Stimulated activated CD4-positive, alpha-beta T cell treated with anti-CD3 and anti-CD28 coated beads, Interleukin-2, amount 100 ng/mL, for 48 hours (primary cell): ENCODE measurements around the gene S100A7.
A peak's percentile ranks its signal among the peaks of the same experiment; 100 is the strongest.
"Not testable (repeated sequence)": the region's sequence is repeated elsewhere in the genome, so short reads cannot be mapped to it uniquely, and the experiment has no call there.

Source experiments
- DNase-seq, 2 donors: peaks; one replicate each; pipeline ENCODE4 v3.0.0-alpha.2; 2020

S100A7 gene

DNA sequence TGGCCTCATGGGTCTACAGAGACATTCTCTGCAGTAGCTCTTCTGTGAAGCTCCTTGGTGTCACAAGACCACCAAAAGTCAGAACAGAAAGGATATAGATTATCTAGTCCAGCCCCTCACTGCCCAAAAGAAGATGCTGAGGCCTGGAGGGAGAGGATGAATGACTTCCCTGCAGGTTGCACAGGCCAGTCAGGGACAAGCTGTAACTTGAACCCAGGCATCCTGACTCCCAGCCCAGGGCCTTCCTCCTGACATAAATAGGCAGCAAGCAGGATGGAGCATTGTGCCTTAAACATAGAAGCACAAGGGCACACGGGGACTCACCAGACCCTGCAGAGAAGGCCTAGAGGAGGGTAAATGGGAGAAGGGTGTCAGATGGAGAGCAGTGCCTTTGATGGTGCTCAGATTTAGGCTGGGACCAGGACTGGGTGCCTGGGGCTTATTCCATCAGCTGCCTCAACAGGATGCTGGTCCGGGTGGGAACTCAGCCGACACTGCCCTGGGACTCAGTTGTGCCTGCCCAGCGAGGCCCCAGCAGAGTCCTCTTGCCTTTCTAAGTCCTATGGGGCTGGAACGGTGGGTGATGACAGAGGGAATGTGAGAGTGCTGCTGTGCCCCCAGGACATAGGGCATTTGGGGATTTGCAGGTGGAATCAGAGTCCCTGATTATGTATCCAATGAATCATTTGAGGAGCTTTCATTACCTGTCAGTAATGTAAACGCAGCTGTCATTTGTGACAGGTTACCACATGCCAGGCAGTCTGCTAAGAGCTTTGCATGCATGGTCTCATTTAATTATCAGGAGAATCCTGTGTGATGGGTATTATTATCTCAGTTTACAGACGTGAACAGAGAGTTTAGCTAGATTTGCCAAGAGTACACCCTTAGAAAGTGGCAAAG lies 30.9 kb downstream of the S100A7 start:
- DNase-seq: no peak

DNA sequence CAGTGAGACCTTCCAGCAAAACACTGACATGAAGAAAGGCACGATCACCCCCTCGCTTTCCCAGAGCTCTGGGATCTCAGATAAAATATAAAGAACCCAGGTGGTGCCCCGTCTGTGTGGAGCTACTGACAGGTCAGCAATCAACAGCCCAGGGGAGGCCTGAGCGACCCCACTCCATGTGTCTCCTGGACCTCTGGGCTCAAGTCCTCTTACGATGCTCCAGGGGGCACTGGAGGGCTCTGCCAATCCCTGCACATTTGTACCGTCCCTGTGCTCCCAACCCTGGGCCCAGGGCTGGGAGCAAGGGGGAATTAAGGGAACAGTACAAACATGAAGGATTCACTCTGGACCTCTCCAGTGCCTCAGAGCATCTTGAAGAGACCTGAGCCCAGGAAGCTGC lies 31.7 kb downstream of the S100A7 start:
- no peak for DNase-seq

DNA sequence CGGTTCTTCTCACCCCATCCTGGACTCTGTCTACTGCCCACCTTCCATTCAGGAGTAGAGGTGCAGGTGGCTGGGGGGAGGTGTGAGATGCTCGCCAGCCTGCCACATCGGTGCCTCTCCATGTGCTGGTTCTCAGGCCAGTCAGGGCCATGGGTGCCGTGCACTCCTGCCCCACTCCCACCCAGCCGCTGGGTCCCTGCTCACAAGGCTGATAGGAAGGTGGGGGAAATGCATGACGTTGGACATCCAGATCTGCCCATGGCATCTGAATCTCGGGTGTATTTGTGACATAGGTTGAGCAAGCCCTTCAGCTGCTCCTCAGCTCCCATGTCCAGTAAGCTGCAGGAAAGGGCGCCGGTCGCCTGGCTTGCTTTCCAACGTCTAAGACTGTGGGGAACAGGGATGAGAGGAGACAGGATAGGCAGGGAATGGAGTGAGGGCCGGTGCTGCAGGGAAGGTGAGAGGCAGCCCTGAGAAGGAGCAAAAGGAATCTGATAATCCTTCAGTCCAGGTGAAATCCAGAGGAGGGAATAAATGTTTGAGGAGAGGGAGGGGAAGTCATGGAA lies 32.3 kb downstream of the S100A7 start:
- DNase-seq: no peak

DNA sequence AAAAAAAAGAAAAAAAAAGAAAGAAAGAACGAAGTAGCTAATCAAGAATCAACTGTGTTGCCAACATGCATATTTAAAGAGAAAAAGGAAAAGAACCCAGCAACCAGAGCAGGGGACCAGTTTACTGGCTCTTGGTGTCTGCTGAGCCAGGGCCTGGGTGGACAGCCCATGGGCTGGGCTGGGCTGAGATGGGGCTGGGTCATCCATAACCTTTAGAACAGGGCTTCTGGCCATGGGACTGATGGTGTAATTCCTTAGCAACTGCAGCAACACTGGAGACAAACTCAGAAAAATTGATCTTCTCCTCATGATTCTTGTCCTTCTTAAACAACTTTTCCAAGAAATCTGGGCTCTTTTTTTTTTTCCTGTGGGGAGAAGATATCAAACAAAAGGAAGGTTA lies 33.6 kb downstream of the S100A7 start:
- DNase-seq: no peak

DNA sequence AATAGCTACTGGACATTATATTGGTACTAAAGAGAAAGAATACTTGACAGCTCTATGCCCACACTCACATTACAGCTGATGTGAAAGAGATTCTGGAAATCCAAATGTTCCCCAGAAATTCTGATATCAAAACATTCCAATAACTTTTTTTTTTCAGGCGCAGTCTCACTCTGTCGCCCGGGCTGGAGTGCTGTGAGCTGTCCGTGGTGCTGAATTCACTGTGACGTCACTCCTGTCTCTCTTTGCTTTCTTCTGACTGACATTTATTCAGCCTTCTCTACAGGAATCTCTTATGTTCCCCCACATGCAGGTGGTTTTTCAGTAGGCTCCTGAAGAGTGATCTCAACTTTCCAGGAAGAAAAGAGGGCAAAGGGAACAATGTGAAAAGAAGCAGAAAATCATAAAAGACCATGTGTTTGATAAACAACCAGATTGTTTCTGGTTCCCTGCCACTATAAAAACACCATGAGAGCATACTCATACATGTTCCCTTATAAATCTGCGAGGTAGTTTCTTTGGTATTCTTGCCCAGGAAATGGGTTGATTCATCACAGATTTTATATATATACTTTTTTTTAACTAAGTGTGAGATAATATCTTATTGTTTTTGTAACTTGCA lies 37.9 kb downstream of the S100A7 start:
- DNase-seq: peak; percentile 58 to 61

DNA sequence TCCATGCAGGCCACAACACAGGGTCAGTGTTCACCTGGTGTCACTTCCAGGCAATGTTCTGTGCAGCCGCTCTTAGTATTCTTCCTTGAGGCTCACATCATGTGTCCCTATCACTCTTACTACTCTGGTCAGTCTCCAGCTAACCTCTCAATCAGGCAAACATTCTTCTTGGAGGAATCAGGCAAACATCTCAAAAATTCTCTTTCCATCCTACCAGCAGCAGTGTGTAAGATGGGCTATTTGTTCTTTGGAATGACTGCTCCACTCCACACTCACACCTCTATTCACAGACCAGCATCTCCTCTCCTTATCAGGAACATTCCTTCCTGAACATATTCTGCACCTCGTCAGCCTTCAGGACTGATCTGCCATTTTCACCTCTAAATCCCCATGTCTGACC lies 40.1 kb downstream of the S100A7 start:
- no peak for DNase-seq

DNA sequence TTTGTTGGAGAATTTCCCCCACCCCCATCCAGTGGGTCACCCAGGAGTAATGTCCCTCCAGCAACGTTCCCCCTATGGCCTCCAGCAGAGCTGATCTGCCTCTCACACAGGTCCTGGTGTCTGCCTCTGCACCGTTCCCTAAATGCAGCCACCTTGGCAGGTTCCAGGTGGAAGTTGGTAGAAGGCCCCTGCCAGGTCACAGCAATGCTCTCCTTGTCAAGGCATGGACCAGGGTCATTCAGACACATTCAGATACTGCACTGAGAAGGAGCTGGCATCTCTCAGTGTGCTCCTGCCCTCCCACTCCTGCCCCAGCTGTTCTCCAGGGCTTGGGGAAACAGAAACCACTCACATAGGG lies 41.0 kb downstream of the S100A7 start:
- DNase-seq: not testable (repeated sequence)

DNA sequence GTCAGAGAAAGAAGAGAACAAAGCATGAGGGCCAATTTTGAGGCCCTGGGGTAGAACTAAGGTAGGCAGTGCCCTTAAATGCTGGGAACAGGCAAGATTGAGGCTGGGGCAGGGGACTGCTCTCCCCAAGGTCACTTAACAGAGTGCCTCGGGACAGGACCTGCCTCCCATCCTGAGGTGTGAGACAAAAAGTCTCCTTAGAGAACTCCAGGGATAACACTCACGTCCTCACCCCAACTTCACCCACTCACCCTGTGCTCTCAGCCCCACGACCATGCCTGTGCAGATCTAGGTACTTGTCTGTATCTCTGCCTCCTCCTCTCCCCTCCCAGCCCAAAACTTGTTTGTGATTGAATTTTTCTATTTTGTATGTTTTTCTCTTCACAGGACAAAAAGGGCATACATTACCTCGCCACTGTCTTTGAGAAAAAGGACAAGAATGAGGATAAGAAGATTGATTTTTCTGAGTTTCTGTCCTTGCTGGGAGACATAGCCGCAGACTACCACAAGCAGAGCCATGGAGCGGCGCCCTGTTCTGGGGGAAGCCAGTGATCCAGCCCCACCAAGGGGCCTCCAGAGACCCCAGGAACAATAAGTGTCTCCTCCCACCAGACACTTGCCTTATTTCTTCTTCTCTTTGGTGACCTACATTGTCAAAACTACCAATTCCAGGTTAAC lies 41.6 kb downstream of the S100A7 start:
- DNase-seq: not testable (repeated sequence)

DNA sequence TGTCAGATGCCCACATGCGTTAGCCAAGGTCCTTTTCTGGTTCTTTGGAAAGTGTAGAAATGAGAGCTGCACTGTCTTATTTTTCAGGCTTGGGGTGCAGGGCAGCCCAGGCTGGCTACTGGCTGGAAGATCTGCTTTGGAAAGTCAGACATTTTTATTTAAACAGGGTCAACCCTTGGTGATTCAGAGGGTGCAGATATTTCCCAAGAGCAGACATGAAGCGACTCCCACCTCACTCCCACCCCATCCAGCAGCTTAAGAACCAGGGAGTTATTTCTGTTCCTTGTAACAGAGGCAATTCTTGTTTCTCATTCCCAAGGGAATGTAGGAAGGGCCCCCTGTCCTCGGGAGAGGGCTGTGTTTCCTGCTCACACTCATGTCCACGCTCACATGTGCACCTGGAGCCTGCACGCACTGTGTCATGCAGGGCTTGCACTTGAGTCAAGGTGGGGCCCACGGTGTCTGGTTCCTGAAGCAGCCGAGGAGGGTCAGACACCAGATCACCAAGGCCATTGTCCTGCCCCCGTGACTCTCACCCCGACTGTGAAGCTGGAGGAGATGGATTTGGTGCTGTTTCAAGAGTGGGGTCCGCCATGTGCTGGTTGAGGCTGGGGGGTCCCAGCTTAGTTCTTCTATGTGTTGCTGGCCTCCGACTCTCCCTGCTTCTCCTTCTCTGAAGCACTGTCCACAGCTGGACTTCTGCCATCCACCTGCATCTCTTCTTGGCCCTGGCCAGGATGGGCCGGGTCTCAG lies 43.1 kb downstream of the S100A7 start:
- no peak for DNase-seq

DNA sequence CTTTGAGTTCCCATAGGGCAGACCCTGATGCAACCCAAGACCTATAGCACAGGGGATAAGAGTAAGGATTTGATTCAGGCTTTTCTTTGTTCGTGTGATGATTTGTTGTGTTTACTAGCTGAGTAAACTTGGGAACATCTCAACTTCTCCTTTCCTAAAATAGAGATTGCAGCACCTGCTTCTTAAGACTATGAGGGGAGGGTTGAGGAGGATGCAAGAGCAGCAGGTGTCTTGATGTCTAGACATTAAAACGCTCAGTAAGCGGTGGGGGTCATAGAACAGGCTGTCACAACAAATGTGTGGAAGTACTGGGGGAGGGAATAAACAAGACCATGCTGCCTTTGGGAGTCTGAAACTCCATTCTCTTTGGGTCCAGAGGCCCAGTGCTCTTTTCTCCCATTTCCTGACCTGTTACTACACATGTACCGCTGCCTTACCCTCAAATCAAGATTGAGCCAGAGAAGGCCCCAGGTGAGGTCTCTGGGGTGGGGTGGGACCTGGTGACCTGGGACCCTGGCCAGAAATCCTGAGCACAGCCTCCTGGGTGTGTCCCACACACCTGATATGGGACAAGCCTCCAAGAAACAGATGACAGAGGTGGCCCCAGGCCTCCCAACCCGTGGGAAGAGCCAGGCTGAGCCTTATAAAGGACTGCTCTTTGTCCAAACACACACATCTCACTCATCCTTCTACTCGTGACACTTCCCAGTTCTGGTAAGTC lies 44.4 kb downstream of the S100A7 start, which contains the start of gene S100A7A:
Gene S100A7A, plus strand, starts transcription at position 671 of the 721 bp plus-strand sequence. CDS start 1,563 bp downstream, outside the sequence.
- DNase-seq: no peak

DNA sequence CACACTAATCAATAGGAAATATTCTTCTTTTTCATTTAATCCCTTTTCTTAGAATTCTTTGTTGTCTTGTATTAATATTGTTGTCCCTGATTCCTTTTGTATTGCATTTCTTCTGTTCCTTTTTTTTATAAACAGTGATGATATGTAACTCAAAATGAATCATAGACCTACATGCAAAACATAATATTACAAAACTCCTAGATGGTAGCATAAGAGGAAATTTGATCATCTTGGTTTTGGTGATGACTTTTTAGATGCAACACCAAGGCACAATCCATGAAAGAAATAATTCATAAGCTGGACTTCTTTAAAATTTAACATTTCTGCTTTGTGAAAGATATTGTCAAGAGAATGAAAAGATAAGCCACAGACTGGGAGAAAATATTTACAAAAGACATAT lies 46.5 kb downstream of the S100A7 start:
- not testable (repeated sequence) for DNase-seq
